ENCODE measurements around the gene KCTD20. TPM values are rescaled to one million over a fixed set of nuclear protein-coding genes. Genes with fewer than 3 reads are reported as not detected.
A peak's percentile ranks its signal among the peaks of the same experiment; 100 is the strongest.

The KCTD20 gene
- total RNA-seq, 1 donor from 2014 or later: 48.8 TPM

GRCh38 chr6:36418558-36418957, 24.2 kb upstream of the KCTD20 start:
- DNase-seq (ENCODE audit: low read depth): no peak
- no peak overlapping the region for H3K4me3 ChIP-seq (ENCODE audit: low read depth, low read length)
- TF ChIP-seq CTCF (conservative IDR thresholded peaks at IDR 0.05; ENCODE audit: low read depth, low read length): no peak

DNA sequence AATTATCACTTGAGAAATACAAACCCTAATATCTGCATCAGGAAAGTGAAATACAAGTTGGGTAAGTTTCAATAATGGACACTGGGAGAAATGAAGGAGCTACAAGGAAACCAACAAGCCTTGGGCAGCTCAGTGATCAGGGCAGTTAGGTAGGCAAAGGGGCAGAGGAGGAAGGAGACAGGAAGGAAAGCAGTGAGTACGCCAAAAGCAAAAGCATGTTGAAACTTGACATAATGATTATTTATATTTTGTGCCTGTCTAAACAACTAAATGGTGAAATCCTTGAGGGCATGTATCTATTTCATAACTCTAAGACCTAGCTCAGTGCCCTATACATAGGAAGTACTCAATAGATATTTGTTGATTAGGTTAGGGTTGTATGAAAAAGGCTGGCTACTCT, 23.5 kb upstream of the KCTD20 start:
- no peak for DNase-seq (ENCODE audit: low read depth)
- H3K4me3 ChIP-seq (ENCODE audit: low read depth, low read length): no peak overlapping the region
- no peak for TF ChIP-seq CTCF (conservative IDR thresholded peaks at IDR 0.05; ENCODE audit: low read depth, low read length)

- DNase-seq (ENCODE audit: low read depth): no peak
- TF ChIP-seq CTCF (conservative IDR thresholded peaks at IDR 0.05; ENCODE audit: low read depth, low read length): no peak
- peak overlapping the region; percentile 73 for H3K4me3 ChIP-seq (ENCODE audit: low read depth, low read length)
Observed at GRCh38 chr6:36422714-36423100, 20.1 kb upstream of the KCTD20 start.

GRCh38 chr6:36423101-36423824, 19.5 kb upstream of the KCTD20 start:
- peak overlapping the region; percentile 73 for H3K4me3 ChIP-seq (ENCODE audit: low read depth, low read length)
- peak; percentile 68 for TF ChIP-seq CTCF (conservative IDR thresholded peaks at IDR 0.05; ENCODE audit: low read depth, low read length)
- peak; percentile 55 for DNase-seq (ENCODE audit: low read depth)

- DNase-seq (ENCODE audit: low read depth): no peak
- no peak overlapping the region for H3K4me3 ChIP-seq (ENCODE audit: low read depth, low read length)
- no peak for TF ChIP-seq CTCF (conservative IDR thresholded peaks at IDR 0.05; ENCODE audit: low read depth, low read length)
Observed at GRCh38 chr6:36426622-36427021, 16.2 kb upstream of the KCTD20 start.

DNA sequence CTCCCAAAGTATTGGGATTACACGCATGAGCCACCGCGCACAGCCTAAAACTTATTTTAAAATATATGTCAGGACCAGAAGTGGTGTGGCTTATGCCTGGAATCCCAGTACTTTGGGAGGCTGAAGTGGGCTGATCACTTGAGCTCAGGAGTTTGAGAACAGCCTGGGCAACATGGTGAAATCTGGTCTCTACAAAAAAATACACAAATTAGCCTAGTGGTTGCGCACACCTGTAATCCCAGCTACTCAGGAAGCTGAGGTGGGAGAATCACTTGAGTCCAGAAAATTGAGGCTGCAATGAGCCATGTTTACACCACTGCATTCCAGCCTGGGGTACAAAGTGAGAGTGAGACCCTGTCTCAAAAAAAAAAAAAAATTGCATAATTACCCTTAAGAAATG, 13.9 kb upstream of the KCTD20 start:
- H3K4me3 ChIP-seq (ENCODE audit: low read depth, low read length): no peak overlapping the region
- no peak for DNase-seq (ENCODE audit: low read depth)
- TF ChIP-seq CTCF (conservative IDR thresholded peaks at IDR 0.05; ENCODE audit: low read depth, low read length): peak; percentile 41

DNA sequence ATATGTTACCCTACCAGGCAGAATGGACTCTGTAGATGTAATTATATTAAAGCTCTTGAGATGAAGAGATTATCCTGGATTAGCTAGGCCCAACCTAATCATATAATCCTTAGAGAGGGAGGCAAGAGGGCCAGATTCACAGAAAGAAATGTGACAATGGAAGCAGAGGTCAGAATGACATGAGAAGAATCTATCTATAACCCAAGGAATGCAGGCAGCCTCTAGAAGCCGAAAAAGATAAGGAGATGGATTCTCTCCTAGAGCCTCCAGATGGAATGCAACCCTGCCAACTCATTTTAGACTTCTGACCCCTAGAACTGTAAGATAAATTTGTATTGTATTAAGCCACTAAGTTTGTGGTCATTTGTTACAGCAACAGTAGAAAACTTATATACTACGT, 12.4 kb upstream of the KCTD20 start:
- no peak overlapping the region for H3K4me3 ChIP-seq (ENCODE audit: low read depth, low read length)
- no peak for TF ChIP-seq CTCF (conservative IDR thresholded peaks at IDR 0.05; ENCODE audit: low read depth, low read length)
- DNase-seq (ENCODE audit: low read depth): no peak
